PC-3 (cell line): ENCODE measurements around the gene ST6GALNAC3.

Experiments used
- CTCF ChIP-seq: fragments of 300-600 bp; sonication (generic); conservative IDR thresholded peaks from 2 replicates; pipeline ENCODE4 v1.5.1; 2017; ENCODE audit warnings: antibody characterized with exemption, low read depth, mild to moderate bottlenecking, low read length
- EZH2 ChIP-seq: fragments of 300-600 bp; sonication (generic); IDR thresholded peaks from one replicate; pipeline ENCODE4 v1.6.1; 2017; ENCODE audit warnings: antibody characterized with exemption, mild to moderate bottlenecking, low read length; ENCODE audit not compliant: unreplicated experiment
- EZH2phosphoT487 ChIP-seq: fragments of 300-600 bp; sonication (generic); IDR thresholded peaks from 2 replicates; pipeline ENCODE4 v1.6.1; 2018; ENCODE audit warnings: mild to moderate bottlenecking, antibody characterized with exemption, low read length, borderline replicate concordance

- TF ChIP-seq CTCF (no peak), EZH2 (no peak), EZH2phosphoT487 (no peak)
These were observed 87.7 kb downstream of the ST6GALNAC3 start for GRCh38 chr1:76162254-76162653.
